ENCODE data around the gene MRPL36. TPM values are rescaled to one million over a fixed set of nuclear protein-coding genes. Genes with fewer than 3 reads are reported as not detected.
A peak's percentile ranks its signal among the peaks of the same experiment; 100 is the strongest.
"Not testable (repeated sequence)": the region's sequence is repeated elsewhere in the genome, so short reads cannot be mapped to it uniquely, and the experiment has no call there.

Gene MRPL36
- 10 to 100 TPM; 26.2 to 38.6 (median 32.4) TPM for polyA plus RNA-seq (ENCODE audit: insufficient read length in 10 of 10)
- long read RNA-seq, donor 1, transcript MRPL36-202 (2 exons, 610 nt), result minor isoform, 9 of 309 reads
- long read RNA-seq, donor 1, transcript MRPL36-204 (2 exons, 686 nt), result major isoform, 10 of 309 reads
- long read RNA-seq, donor 1, partial matches to known transcripts, result 76 of 309 reads
- long read RNA-seq, donor 1, other reads (novel, unspliced or antisense), result 214 of 309 reads
- long read RNA-seq, donor 2, transcript MRPL36-204 (2 exons, 686 nt), result minor isoform, 6 of 25 reads
- long read RNA-seq, donor 2, transcript MRPL36-202 (2 exons, 610 nt), result major isoform, 12 of 25 reads
- long read RNA-seq, donor 2, partial matches to known transcripts, result 7 of 25 reads
- long read RNA-seq, donor 2, other reads (novel, unspliced or antisense), result 0 of 25 reads
- long read RNA-seq, donor 3, result 0 reads
- long read RNA-seq, donor 4, transcript MRPL36-204 (2 exons, 686 nt), result minor isoform, 5 of 13 reads
- long read RNA-seq, donor 4, transcript MRPL36-202 (2 exons, 610 nt), result major isoform, 8 of 13 reads
- long read RNA-seq, donor 4, partial matches to known transcripts, result 0 of 13 reads
- long read RNA-seq, donor 4, other reads (novel, unspliced or antisense), result 0 of 13 reads
- long read RNA-seq, donor 5, transcript MRPL36-202 (2 exons, 610 nt), result major isoform, 14 of 26 reads
- long read RNA-seq, donor 5, transcript MRPL36-204 (2 exons, 686 nt), result minor isoform, 11 of 26 reads
- long read RNA-seq, donor 5, partial matches to known transcripts, result 0 of 26 reads
- long read RNA-seq, donor 5, other reads (novel, unspliced or antisense), result 0 of 26 reads
- long read RNA-seq, donor 6, transcript MRPL36-202 (2 exons, 610 nt), result major isoform, 6 of 430 reads
- long read RNA-seq, donor 6, partial matches to known transcripts, result 95 of 430 reads
- long read RNA-seq, donor 6, other reads (novel, unspliced or antisense), result 325 of 430 reads
- long read RNA-seq, donor 7, transcript MRPL36-204 (2 exons, 686 nt), result major isoform, 8 of 10 reads
- long read RNA-seq, donor 7, partial matches to known transcripts, result 0 of 10 reads
- long read RNA-seq, donor 7, other reads (novel, unspliced or antisense), result 0 of 10 reads
- long read RNA-seq, donor 8, transcript MRPL36-204 (2 exons, 686 nt), result minor isoform, 6 of 43 reads
- long read RNA-seq, donor 8, transcript MRPL36-202 (2 exons, 610 nt), result major isoform, 14 of 43 reads
- long read RNA-seq, donor 8, partial matches to known transcripts, result 22 of 43 reads
- long read RNA-seq, donor 8, other reads (novel, unspliced or antisense), result 0 of 43 reads
- long read RNA-seq, donor 9, partial matches to known transcripts, result 0 of 1 reads
- long read RNA-seq, donor 9, other reads (novel, unspliced or antisense), result 0 of 1 reads

DNA sequence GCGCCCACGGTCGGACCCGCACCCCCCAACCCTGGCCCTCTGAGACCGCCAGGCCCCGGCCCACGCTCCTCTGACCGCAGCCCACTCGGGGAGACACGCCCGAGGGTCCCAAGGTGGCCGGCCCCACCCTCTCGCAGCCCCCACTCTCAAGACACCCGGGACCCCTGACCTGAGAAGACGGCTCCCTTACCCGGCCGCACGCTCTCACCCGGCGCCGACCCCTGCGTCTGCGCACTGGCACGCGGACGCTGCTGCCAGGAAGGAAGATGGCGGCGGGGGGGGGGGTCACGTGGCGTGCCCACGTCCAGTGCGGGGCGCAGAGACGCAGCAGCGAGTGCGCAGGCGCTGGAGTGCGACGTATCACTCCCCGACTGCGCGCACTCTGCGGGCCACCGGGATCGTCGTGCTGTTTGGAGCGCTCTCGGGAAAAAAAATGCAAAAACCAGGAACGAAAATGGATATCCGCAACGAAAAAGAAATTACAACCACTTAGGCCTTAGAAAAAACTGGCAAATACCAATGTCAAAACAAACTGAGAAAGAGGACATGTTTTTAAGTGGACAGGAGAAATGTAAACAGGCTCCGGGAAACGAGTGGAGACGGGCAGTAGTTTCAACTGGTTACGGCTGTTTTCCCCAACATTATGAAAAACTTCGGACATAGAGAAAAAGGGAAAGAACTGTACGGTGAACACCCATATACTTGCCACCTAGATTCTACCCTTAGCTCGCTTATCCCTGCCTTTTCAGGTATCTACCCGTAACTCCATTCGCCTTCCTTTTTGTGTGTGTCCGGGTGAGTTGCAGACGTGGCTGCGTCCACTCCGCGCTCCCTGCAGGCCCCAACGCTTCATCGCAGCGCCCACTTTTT lies at the start of gene MRPL36:
Gene MRPL36, minus strand, starts transcription at position 236 of the 870 bp plus-strand sequence. CDS start 902 bp downstream, outside the sequence.
- peak; percentile 90 to 97 (median 95) for DNase-seq

DNA sequence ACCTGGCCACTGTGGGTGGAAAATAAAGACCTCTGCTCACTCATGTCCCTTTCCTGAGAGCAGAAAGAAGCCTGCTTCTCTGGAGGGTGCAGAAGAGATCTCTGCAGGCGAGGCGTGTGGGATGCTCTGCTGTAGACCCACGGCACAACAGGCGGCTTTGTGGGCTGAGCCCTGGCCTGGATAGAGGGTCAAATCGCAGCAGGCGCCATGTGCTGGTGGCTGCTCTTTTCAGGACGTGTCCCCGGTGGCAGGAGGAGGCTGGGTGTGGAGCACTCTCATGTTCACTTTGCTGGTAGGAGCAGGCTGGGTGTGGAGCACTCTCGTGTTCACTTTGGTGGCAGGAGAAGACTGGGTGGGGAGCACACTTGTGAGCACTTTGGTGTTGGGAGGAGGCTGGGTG lies 48.0 kb upstream of the MRPL36 start:
- no peak for DNase-seq

- DNase-seq, result no peak
Measured at GRCh38 chr5:1847056-1847455, 47.4 kb upstream of the MRPL36 start.

DNA sequence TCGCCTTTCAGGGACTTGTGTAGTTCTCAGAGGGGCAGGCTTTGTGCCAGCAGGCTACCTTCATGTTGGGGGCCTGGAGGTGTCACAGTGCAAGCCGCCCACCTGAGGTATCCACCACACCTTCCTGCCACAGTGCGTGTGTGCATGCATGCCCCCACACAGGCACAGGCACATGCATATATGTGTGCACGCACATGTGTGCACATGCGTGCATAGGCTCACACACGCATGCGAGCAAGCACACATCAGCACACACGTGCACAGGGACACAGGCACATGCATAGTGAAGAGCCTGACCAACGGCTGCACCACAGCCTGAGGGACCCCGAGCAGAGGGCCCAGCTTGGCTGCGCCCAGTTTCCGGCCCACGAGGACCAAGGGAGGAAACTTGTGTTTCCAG lies 46.9 kb upstream of the MRPL36 start:
- no peak for DNase-seq

- DNase-seq, result no peak
Measured at GRCh38 chr5:1845696-1846095, 46.1 kb upstream of the MRPL36 start.

DNA sequence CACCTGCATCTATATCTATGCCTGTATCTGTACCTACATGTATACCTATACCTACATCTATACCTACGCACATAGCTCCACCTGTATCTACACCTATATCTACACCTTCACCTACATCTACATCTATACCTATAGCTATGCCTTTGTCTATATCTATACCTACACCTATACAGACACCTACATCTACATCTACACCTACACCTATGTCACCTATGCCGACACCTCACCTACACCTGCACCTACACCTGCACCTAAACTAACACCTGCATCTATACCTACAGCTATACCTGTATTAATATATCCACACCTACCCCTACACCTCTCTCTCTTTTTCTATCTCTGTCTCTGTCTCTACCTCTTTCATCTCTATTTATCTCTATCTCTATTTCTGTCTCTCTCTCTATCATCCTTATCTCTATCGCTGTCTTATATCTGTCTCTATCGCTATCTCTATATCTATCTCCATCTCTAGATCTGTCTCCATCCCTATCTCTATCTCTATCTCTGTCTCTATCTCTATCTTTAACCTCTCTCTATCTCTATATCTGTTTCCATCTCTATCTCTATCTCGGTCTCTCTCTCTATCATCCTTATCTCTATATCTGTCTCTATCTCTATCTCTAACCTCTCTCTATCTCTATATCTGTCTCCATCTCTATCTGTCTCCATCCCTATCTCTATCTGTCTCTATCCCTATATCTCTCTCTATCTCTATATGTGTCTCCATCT lies 45.2 kb upstream of the MRPL36 start:
- no peak for DNase-seq

GRCh38 chr5:1843761-1844160 lies 44.1 kb upstream of the MRPL36 start:
- not testable (repeated sequence) for DNase-seq

- no peak for DNase-seq
Measured at GRCh38 chr5:1842004-1842819, 42.6 kb upstream of the MRPL36 start.

GRCh38 chr5:1840741-1841521 lies 41.3 kb upstream of the MRPL36 start:
- DNase-seq, result no peak

DNA sequence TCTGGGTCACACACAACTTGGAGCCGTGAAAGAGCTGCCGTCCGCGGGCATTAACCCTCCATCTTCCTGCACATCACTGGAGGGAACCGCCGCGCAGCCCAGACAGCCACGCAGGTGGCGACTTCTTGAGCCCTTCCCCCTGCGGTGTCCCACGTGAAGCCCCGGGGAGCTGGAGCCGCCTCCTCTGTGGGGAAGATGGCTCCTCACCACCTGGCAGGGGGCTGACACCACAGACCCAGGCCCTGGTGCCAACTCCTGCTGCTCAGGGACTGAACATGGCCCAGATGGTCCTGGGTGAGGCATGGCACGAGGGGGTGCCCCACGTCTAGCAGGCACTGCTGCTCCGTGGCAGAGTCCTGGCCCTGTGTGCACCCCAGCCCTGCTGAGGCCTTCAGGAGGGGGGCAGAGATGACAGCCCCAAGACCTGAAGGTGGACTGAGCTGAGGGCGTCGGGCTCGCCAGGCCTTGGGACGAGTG lies 40.5 kb upstream of the MRPL36 start:
- DNase-seq, result no peak

- no peak for DNase-seq
Measured at GRCh38 chr5:1838013-1838412, 38.4 kb upstream of the MRPL36 start.

- no peak for DNase-seq
Measured at GRCh38 chr5:1836891-1837880, 37.5 kb upstream of the MRPL36 start.

DNA sequence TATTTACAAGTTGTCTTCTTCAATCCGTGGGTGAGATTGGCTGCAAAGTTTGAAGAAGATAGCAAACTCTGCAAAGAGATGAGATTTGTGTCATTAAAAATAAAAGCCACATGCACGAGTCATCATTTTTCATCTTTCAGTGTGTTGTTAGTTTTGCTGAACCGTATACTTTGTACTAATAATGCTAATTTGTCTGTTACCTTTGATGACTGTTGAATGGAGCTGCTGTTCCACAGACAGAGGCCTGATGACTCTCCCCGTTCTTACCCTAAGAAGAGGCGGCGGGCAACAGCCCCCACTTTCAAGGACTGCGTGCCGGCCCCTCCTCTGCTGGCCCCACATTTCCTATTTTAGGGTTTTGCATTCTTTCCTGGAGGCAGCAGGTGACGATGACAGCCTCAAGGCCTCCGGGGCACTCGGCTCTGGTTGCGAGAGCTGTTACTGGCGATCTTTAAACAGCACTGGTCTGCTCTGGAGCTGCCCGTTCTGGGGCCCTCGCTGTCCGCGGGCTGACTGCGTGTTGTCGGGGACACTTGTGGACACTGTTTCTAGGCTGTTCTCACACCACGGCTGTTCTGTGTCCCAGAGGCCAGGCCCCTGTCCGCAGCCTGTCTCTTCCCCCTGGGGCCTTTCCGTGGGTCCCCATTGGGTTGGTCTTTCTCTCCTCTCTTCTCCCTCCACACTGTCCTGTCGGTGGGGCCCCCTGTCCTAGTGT lies 36.7 kb upstream of the MRPL36 start:
- no peak for DNase-seq

GRCh38 chr5:1835431-1835830 lies 35.8 kb upstream of the MRPL36 start:
- no peak for DNase-seq

- no peak for DNase-seq
Measured at GRCh38 chr5:1834721-1835429, 35.2 kb upstream of the MRPL36 start.
